Ectodermal cell (in vitro differentiated cells): Measurements from ENCODE around the gene SENP1.

ENCODE experiments used
- H3K27ac ChIP-seq: 2 replicates; pipeline ENCODE4 v1.7.0; 2013; ENCODE audit warnings: mild to moderate bottlenecking, low read depth, low read length; ENCODE audit not compliant: insufficient read depth, poor library complexity, severe bottlenecking
- H3K27me3 ChIP-seq: 2 replicates; pipeline ENCODE4 v1.7.0; 2013; ENCODE audit warnings: mild to moderate bottlenecking, low read length; ENCODE audit not compliant: insufficient read depth, control insufficient read depth, poor library complexity, severe bottlenecking
- H3K36me3 ChIP-seq: one replicate; pipeline ENCODE4 v1.7.0; 2013; ENCODE audit warnings: low read length; ENCODE audit not compliant: control insufficient read depth, insufficient read depth
- H3K4me1 ChIP-seq: one replicate; pipeline ENCODE4 v1.7.0; 2013; ENCODE audit warnings: low read length; ENCODE audit not compliant: control insufficient read depth, insufficient read depth
- H3K4me3 ChIP-seq: 2 replicates; pipeline ENCODE4 v1.7.0; 2013; ENCODE audit warnings: low read depth, low read length, control low read depth; ENCODE audit not compliant: insufficient read depth
- H3K9me3 ChIP-seq: 2 replicates; pipeline ENCODE4 v1.7.0; 2013; ENCODE audit warnings: mild to moderate bottlenecking, low read length, moderate library complexity; ENCODE audit not compliant: control insufficient read depth
- WGBS, 2 experiments: methylation state at CpG; one replicate each; pipeline ENCODE4 v1.1.7; 2013; ENCODE audit warnings: missing lambda C conversion rate in 2 of 2; 5-methylcytosine and 5-hydroxymethylcytosine counted together

Gene SENP1

DNA sequence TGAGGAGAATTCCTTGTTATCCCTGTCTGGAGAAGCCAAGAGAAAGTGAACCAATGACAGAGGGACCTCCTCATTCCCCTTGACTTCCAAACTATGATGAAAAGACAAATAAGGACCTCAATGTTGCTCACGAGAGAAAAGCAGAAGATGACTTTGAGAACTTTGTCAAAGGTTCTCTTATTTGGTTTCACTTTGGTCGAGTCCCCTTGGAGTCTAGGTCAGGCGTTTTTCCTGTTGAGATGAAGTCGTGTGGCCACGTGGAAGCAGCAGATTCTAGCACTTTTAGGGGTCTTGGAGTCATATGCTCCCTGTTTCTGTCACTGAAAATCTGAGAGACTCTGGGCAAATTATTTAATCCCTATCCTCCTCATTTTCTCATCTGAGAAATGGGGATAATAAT, 67.8 kb downstream of the SENP1 start:
- no peaks in the 10 kb centered on the region for H3K36me3 ChIP-seq
- 79% methylated on average over 5 of the region's 5 CpGs for WGBS, 2 experiments
- H3K27ac ChIP-seq, result peak overlapping the region; percentile 98
- no peaks in the 10 kb centered on the region for H3K9me3 ChIP-seq
- H3K4me3 ChIP-seq, result no peak overlapping the region
- peaks cover 25% of the 10 kb centered on the region for H3K4me1 ChIP-seq
- peaks cover 4% of the 10 kb centered on the region for H3K27me3 ChIP-seq

- H3K4me3 ChIP-seq, result no peak overlapping the region
- H3K9me3 ChIP-seq, result no peaks in the 10 kb centered on the region
- WGBS, 2 experiments, result 5 to 8% methylated on average over 8 of the region's 9 CpGs
- H3K4me1 ChIP-seq, result peaks cover 25% of the 10 kb centered on the region
- no peaks in the 10 kb centered on the region for H3K36me3 ChIP-seq
- peak overlapping the region; percentile 98 for H3K27ac ChIP-seq
- H3K27me3 ChIP-seq, result peaks cover 4% of the 10 kb centered on the region
Measured at GRCh38 chr12:48037267-48037915, 68.5 kb downstream of the SENP1 start.

DNA sequence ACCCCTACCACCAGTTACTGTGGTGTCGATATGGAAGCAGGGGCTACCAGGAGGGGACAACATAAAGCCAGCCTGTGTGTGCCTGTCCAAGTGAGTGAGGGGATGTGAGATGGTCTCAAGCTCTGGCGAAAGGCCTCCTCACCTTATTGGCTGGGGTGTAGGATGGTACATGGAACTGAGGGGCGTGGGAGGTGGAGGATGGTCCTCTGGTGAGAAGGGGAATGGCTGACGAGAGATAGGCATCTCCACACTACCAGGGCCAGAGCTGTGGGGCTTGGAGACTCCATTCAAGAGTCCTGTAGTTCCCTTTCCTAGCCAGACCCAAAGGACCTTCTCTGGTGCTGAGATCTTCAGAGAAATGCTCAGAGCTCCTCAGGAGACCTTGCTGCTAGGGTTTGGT, 69.1 kb downstream of the SENP1 start:
- 88% methylated on average over 4 of the region's 4 CpGs for WGBS, 2 experiments
- Histone ChIP-seq H3K27ac (peak overlapping the region; percentile 31), H3K9me3 (no peaks in the 10 kb centered on the region), H3K36me3 (no peaks in the 10 kb centered on the region), H3K4me3 (no peak overlapping the region), H3K4me1 (peaks cover 25% of the 10 kb centered on the region), H3K27me3 (peaks cover 4% of the 10 kb centered on the region)

- peaks cover 4% of the 10 kb centered on the region for H3K27me3 ChIP-seq
- H3K4me3 ChIP-seq, result no peak overlapping the region
- no peaks in the 10 kb centered on the region for H3K9me3 ChIP-seq
- no peaks in the 10 kb centered on the region for H3K36me3 ChIP-seq
- no peak overlapping the region for H3K27ac ChIP-seq
- peaks cover 26% of the 10 kb centered on the region for H3K4me1 ChIP-seq
- 92 to 93% methylated on average over 8 of the region's 8 CpGs for WGBS, 2 experiments
Measured at GRCh38 chr12:48034835-48035805, 70.8 kb downstream of the SENP1 start.

- H3K27me3 ChIP-seq, result peaks cover 9% of the 10 kb centered on the region
- WGBS, 2 experiments, result 95 to 97% methylated on average over 1 of the region's 1 CpG
- no peak overlapping the region for H3K27ac ChIP-seq
- H3K9me3 ChIP-seq, result no peaks in the 10 kb centered on the region
- H3K36me3 ChIP-seq, result no peaks in the 10 kb centered on the region
- H3K4me1 ChIP-seq, result peaks cover 37% of the 10 kb centered on the region
- no peak overlapping the region for H3K4me3 ChIP-seq
Measured at GRCh38 chr12:48033451-48033850, 72.4 kb downstream of the SENP1 start.

GRCh38 chr12:48032597-48032996, 73.3 kb downstream of the SENP1 start:
- 84 to 92% methylated on average over 1 of the region's 1 CpG for WGBS, 2 experiments
- H3K9me3 ChIP-seq, result no peaks in the 10 kb centered on the region
- H3K4me3 ChIP-seq, result no peak overlapping the region
- no peaks in the 10 kb centered on the region for H3K36me3 ChIP-seq
- H3K27me3 ChIP-seq, result peaks cover 17% of the 10 kb centered on the region
- no peak overlapping the region for H3K27ac ChIP-seq
- peaks cover 35% of the 10 kb centered on the region for H3K4me1 ChIP-seq

- no peak overlapping the region for H3K27ac ChIP-seq
- no peak overlapping the region for H3K4me3 ChIP-seq
- no peaks in the 10 kb centered on the region for H3K36me3 ChIP-seq
- 87 to 90% methylated on average over 12 of the region's 12 CpGs for WGBS, 2 experiments
- peaks cover 36% of the 10 kb centered on the region for H3K4me1 ChIP-seq
- peaks cover 20% of the 10 kb centered on the region for H3K27me3 ChIP-seq
- H3K9me3 ChIP-seq, result no peaks in the 10 kb centered on the region
Measured at GRCh38 chr12:48031135-48031960, 74.5 kb downstream of the SENP1 start.

DNA sequence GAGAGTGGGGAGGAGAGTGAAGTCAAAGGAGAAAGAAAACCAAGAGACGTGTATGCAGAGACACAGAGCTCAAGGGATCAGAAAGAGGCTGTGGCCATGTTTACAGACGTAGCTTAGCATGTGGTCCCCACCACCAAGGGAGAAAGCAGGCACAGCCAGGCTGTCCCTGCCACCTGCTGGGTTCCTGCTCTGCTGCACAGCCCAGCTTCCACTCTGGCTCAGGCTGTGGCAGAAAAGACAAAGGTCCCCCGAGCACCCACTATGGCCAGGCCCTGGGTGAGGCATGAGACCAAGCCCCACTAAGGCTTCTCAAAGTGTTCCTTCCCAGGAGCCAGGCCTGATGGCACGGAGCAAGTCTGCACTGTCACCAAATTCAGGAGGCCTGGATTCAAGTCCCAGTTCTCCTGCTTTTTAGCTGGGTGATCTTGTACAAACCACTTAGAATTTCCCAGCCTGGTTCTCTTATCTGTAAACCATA, 75.7 kb downstream of the SENP1 start:
- Histone ChIP-seq H3K4me3 (no peak overlapping the region), H3K36me3 (no peaks in the 10 kb centered on the region), H3K27me3 (peaks cover 32% of the 10 kb centered on the region), H3K9me3 (no peaks in the 10 kb centered on the region), H3K4me1 (peaks cover 44% of the 10 kb centered on the region), H3K27ac (no peak overlapping the region)
- WGBS, 2 experiments, result 74 to 75% methylated on average over 4 of the region's 4 CpGs

DNA sequence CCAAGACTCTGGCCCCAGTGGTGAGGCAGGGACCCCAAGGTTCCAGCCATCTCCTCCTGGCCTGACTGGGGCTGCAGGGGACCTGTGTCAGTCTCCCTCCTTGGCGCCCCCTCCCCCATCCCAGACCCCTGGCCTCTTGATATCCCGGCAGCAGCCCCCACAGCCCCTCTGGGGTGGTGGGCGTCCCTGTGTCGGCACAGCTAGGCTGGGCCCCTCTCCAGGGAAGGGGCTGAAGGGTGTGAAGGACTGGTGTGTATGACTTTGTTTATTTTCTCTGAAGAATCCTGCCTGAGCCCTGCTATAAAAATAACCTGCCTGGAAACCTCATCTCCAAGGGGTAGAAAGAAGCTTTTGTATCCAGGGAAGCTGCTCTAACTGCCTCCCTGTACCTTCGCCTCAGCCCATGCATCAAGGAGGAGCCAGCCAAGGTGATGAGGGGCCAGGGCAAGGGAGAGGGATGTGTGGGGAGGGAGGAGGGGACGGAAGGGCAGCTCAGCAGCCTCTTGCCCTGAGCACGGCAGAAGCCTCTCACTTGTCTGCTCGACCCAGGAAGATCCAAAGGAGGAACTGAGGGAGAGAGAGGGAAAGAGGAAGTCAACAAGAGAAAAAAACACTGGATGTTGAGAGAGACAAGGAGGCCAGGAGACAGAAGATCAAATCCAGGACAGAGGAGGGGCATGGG, 76.2 kb downstream of the SENP1 start:
- peaks cover 38% of the 10 kb centered on the region for H3K27me3 ChIP-seq
- WGBS, 2 experiments, result 64 to 67% methylated on average over 8 of the region's 8 CpGs
- H3K9me3 ChIP-seq, result no peaks in the 10 kb centered on the region
- H3K27ac ChIP-seq, result no peak overlapping the region
- no peaks in the 10 kb centered on the region for H3K36me3 ChIP-seq
- H3K4me3 ChIP-seq, result no peak overlapping the region
- H3K4me1 ChIP-seq, result peaks cover 50% of the 10 kb centered on the region
